Activated naive CD4-positive, alpha-beta T cell treated with anti-CD3 and anti-CD28 coated beads, Interleukin-2, amount 50 U/mL, for 24 hours (primary cell): ENCODE results near the gene FMNL2.

Source experiments
- H3K27ac Mint-ChIP-seq: one replicate; pipeline ENCODE4 v1.8.0; 2021; ENCODE audit warnings: mild to moderate bottlenecking, mixed read lengths
- H3K27me3 Mint-ChIP-seq: one replicate; pipeline ENCODE4 v1.8.0; 2021; ENCODE audit warnings: mixed read lengths
- H3K36me3 Mint-ChIP-seq: one replicate; pipeline ENCODE4 v1.8.0; 2021; ENCODE audit warnings: mixed read lengths
- H3K4me1 Mint-ChIP-seq: one replicate; pipeline ENCODE4 v1.8.0; 2021; ENCODE audit warnings: mixed read lengths
- H3K4me3 Mint-ChIP-seq: one replicate; pipeline ENCODE4 v1.8.0; 2021; ENCODE audit warnings: mild to moderate bottlenecking, mixed read lengths
- H3K9me3 Mint-ChIP-seq: one replicate; pipeline ENCODE4 v1.8.0; 2021; ENCODE audit warnings: mixed read lengths

Gene FMNL2

DNA sequence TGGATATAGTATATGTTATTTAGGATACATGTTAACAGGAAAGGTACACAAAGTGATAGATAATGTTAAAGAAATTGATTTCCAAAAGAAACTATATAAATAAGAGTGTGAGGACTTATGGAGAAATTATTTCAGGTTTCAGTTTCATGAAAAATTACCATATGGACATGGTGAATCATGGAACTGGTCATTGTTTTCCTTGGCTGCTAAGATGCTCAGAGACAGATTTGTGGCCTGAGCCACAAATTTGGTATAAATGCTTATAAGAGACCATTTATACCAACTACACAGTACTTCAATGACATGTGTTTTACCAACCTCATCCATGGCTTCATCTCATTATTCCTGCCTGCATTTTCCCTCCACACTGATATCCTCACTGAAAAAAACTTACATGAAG, 188.1 kb downstream of the FMNL2 start:
- H3K4me3 Mint-ChIP-seq, result no peak overlapping the region
- no peaks in the 10 kb centered on the region for H3K9me3 Mint-ChIP-seq
- H3K27me3 Mint-ChIP-seq, result peaks cover 6% of the 10 kb centered on the region
- H3K27ac Mint-ChIP-seq, result no peak overlapping the region
- H3K36me3 Mint-ChIP-seq, result no peaks in the 10 kb centered on the region
- no peaks in the 10 kb centered on the region for H3K4me1 Mint-ChIP-seq

DNA sequence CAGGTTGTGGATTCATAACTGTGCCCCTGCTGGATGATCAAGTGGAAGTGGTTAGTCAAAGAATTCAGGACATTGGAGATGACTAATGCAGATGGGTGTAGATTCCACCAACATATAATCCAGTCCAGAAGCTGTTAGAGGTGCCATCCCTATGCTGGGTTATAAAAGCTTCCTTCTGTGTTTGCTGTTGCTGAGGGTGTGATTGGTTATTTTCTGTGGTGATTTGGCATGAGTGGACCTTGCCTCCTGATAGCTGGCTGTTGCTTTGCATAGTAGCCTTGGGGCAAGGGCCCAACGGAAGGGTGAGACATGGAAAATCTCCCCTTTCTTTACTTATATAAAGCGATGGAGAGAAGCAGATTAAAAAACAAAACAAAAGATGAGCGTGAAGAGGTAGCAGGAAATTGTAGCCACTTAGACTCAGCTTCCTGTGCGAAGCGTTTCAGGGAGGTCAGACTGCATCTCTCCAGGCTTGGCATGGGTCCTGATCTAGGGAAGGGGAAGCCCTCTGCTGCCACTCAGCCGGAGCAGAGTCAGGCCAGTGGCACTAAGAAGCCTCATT, 190.4 kb downstream of the FMNL2 start:
- H3K27ac Mint-ChIP-seq, result no peak overlapping the region
- no peak overlapping the region for H3K4me3 Mint-ChIP-seq
- no peaks in the 10 kb centered on the region for H3K9me3 Mint-ChIP-seq

DNA sequence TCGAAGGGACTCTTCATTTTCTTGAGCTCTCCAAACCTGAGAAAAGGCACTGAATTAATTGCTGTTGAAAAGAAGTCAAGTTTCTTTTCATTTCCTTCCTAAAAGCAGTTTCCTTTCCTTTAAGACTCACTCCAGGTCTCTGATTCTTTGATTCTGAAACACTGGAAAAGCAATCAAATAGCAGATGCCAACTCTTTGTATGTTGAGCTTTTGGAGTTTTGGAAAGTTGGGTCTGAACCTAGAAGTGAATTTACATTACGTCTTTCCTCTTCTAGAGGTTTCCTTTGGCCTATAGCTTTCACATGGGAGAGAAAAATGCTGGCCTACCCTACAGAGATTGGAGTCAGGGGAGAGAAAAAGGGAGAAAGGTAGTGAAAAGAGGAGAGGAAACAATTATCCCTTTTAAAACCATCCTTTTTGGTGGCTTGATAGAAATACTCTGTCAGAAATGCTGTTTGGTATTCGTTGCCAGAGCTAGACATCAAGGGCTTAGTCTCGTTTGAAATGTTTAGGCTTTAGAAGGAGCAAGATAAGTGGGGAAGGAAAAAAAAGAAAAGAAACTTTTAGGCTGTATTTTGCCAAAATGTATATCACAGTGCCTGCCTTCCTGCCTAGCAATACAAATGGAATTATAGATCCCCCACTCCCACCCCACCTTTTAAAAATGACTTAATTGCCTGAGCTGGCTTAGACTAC, 194.6 kb downstream of the FMNL2 start:
- Mint-ChIP-seq H3K4me1 (no peaks in the 10 kb centered on the region), H3K4me3 (no peak overlapping the region), H3K27ac (no peak overlapping the region), H3K9me3 (no peaks in the 10 kb centered on the region), H3K36me3 (no peaks in the 10 kb centered on the region), H3K27me3 (peaks cover 8% of the 10 kb centered on the region)

More for the DNA sequence above, 190.4 kb downstream of the FMNL2 start:
- H3K36me3 Mint-ChIP-seq, result no peaks in the 10 kb centered on the region
- no peaks in the 10 kb centered on the region for H3K4me1 Mint-ChIP-seq
- peaks cover 5% of the 10 kb centered on the region for H3K27me3 Mint-ChIP-seq

DNA sequence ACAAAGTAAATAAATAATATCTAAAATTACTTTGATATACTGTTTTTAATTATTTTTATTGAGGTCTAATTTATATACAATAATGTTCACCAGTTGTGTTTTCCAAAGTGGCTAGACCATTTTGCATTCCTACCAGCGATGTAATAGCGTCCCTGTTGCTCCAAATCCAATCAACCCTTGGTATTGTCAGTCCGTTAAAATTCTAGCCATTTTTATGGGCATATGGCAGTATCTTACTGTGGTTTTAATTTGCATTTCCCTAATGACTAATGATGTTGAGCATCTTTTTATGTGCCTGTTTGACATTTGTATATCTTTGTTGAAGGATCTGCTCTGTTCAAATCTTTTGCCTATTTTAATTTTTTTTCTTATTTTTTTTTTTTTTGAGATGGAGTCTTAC, 197.3 kb downstream of the FMNL2 start:
- no peaks in the 10 kb centered on the region for H3K4me1 Mint-ChIP-seq
- no peaks in the 10 kb centered on the region for H3K9me3 Mint-ChIP-seq
- no peak overlapping the region for H3K4me3 Mint-ChIP-seq
- no peaks in the 10 kb centered on the region for H3K36me3 Mint-ChIP-seq
- peaks cover 15% of the 10 kb centered on the region for H3K27me3 Mint-ChIP-seq
- no peak overlapping the region for H3K27ac Mint-ChIP-seq

DNA sequence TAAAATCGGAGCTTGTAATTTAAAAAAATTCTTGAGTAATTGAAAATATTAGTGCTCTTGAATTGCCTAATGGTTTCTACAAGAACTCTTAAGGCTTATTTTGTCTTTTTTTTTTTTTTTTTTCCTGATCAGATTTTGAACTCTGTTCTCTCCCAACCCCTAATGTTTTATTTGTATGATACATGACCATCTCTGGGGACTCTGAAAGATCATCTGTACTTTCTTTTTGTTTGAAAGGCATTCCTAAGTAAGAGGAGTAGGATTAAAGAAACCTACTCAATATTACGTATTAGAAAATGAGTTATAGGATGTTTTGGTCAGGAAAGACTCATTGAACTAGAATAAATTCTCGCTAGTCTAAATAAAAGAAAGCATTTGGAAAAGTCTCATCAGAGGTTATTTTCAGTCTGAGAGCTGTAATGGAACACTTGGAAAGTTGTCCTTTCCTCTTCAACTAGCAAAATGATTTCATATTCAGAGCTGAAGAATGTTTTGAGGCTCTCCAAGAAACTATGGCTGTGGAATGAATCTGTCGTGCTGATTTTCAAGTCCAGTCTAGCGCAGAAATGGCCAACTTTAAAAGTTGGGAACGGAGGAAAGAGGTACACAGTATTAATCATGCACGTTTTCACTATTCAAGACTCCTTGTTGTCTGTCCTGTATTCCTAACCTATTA, 199.6 kb downstream of the FMNL2 start:
- no peaks in the 10 kb centered on the region for H3K4me1 Mint-ChIP-seq
- no peaks in the 10 kb centered on the region for H3K36me3 Mint-ChIP-seq
- peaks cover 18% of the 10 kb centered on the region for H3K27me3 Mint-ChIP-seq
- no peak overlapping the region for H3K4me3 Mint-ChIP-seq
- H3K9me3 Mint-ChIP-seq, result no peaks in the 10 kb centered on the region
- no peak overlapping the region for H3K27ac Mint-ChIP-seq

DNA sequence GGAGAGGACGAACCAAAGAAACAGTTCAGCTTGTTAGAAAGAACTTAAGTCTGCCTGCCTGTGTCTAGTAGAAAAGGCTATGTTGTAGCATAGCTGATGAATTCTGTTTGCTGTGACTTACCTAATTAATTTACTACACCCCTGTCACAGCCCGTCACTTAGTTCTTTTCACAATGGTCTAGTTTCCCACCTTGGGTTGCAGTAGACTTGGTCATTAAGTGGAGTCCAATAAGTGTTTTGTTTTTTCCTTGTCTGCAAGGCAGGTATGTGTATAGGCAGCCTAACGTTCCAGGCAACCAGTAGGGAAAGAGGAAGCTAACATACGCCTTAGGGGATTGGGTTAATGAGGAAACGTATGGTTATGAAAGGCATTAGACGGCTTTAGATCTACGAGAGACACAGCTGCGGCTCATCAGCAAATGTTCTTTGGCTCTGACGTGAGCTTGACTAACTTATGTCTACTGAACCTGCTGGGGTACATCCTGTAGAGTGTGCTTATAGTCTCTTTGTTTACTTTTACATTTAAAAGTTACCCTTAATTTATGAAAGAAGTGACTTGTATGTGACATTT, 202.2 kb downstream of the FMNL2 start:
- Mint-ChIP-seq H3K27ac (no peak overlapping the region), H3K36me3 (no peaks in the 10 kb centered on the region), H3K4me3 (no peak overlapping the region), H3K27me3 (peaks cover 18% of the 10 kb centered on the region), H3K4me1 (no peaks in the 10 kb centered on the region), H3K9me3 (no peaks in the 10 kb centered on the region)

DNA sequence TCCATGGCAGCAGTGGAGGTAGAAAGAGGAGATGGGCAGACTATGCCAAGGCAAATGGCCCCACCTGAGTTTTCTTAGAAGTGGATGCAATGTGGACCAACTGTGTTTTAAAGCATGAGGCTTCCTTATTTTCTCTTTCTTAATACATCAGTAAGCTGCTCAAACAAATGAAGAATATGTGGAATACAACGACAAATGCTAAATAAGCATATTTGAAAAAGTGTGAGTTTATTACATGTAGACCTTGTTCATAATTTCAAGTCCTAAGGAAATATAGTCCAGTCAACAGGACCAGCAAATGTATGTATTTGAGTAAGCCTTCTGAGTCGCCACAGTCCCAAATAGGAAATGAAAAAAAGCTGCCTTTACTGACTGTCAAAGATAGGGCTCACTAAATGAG, 204.4 kb downstream of the FMNL2 start:
- Mint-ChIP-seq H3K27ac (no peak overlapping the region), H3K27me3 (peaks cover 15% of the 10 kb centered on the region), H3K4me1 (no peaks in the 10 kb centered on the region), H3K9me3 (no peaks in the 10 kb centered on the region), H3K36me3 (no peaks in the 10 kb centered on the region), H3K4me3 (no peak overlapping the region)

DNA sequence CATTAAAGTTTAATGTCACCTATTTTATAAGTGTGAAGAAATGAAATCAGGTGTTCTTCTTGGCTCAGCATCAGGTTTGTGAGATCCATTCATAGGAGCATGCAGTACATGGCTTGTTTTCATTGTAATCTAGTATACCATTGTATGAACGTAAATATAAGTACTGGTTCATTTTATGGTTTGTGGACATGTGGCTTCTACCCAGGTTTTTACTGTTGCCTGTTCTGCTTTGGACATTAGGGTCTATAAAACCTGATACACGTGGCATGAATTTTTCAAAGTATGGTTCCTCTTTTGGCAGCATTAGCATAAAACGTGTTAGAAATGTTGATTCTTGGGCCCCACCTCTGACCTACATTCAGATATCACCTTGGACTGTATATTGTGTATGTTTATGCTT, 206.7 kb downstream of the FMNL2 start:
- no peaks in the 10 kb centered on the region for H3K4me1 Mint-ChIP-seq
- H3K27ac Mint-ChIP-seq, result no peak overlapping the region
- peaks cover 6% of the 10 kb centered on the region for H3K27me3 Mint-ChIP-seq
- H3K9me3 Mint-ChIP-seq, result no peaks in the 10 kb centered on the region
- no peak overlapping the region for H3K4me3 Mint-ChIP-seq
- no peaks in the 10 kb centered on the region for H3K36me3 Mint-ChIP-seq

DNA sequence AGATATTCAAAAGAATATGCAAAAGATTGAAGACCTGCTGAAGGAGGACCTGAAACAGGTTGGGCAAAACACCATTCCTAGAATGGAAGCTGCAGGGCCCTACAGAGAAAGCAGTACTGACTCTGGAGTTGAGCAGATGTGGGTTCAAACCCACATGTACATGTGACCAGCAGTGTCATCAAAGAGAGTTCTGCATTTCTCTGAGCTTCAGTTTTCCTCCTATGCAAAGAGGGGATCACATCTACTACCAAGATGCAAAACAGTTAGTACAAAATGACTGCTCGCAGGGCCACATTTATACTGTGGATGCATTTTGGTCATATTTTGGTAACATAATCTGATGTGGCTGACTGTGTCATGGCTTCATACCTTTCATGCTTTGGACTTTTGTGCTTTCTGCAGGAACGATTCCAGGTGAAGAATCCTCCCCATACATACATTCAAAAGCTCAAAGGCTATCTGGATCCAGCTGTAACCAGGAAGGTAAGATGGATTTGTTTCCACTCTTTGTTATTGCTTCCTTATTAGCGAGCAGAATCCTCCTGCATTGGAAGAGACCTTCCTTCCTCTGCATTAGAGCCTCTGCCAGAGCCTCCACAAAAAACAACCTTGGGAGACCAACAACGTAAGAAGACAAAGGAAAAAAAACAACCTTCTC, 207.5 kb downstream of the FMNL2 start:
- Mint-ChIP-seq H3K4me1 (no peaks in the 10 kb centered on the region), H3K27me3 (peaks cover 4% of the 10 kb centered on the region), H3K9me3 (no peaks in the 10 kb centered on the region), H3K36me3 (no peaks in the 10 kb centered on the region), H3K4me3 (no peak overlapping the region), H3K27ac (no peak overlapping the region)

DNA sequence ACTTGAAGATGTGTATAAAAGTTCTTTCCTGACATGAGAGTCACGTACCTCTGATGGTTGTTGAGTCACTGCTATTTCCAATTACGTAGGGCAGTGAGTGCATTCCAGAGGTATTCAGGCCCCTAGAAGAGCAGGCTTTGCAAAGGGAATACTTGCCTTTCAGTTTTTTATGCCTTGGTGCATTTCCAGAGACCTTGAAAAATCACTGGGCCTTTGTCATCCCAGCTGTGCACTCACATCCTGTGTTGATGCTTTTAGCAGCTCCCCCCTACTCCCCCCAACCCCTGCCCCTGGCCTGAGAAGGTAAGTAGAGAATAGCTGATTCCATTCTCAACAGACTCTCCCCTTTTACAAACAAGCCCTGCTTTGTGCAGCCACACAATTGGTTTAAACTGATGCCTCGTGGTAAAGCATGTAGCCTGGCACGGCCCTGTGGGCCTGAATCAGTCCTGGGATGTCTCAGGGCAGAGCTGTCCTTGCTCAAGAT, 208.1 kb downstream of the FMNL2 start:
- no peaks in the 10 kb centered on the region for H3K36me3 Mint-ChIP-seq
- no peaks in the 10 kb centered on the region for H3K9me3 Mint-ChIP-seq
- H3K27ac Mint-ChIP-seq, result no peak overlapping the region
- H3K4me1 Mint-ChIP-seq, result no peaks in the 10 kb centered on the region
- H3K27me3 Mint-ChIP-seq, result no peaks in the 10 kb centered on the region
- H3K4me3 Mint-ChIP-seq, result no peak overlapping the region

DNA sequence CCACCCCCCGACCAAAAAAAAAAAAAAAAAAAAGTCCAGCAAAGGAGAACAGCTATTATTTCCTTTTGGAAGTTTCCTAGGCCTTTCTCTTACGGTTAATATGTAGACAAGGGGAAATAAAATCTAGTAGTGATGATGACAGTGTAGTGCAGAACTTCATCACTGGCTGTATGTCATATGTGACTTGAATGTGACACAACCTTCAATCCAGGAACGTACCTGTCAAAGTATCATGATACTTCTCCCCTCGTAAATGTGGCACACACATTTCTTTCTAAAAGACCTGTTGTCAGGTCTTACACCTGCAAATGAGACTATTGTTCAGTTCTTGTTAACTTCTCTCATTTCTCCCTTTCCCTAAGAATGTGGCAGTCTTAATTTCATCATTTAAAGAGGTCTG, 208.7 kb downstream of the FMNL2 start:
- H3K27me3 Mint-ChIP-seq, result no peaks in the 10 kb centered on the region
- no peaks in the 10 kb centered on the region for H3K36me3 Mint-ChIP-seq
- no peak overlapping the region for H3K4me3 Mint-ChIP-seq
- H3K27ac Mint-ChIP-seq, result no peak overlapping the region
- H3K9me3 Mint-ChIP-seq, result no peaks in the 10 kb centered on the region
- no peaks in the 10 kb centered on the region for H3K4me1 Mint-ChIP-seq

DNA sequence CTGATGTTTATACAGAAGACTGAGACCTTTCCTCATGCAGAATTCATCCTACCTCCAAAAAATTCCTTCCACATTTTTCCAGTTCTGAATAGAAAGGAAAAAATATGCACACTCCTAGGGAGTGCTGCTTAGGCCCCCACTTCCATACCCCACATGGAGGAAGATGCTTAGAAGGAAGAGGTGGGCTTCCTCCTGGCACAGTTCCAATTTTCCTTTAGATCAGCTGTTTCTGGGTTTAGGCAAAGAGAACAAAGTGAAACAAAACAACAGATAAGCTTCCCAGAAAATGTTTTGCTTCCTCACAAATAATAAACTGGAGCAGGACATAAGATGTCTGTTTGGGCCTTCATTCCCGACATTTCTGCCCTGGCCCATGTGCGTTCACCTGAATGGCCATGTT, 209.7 kb downstream of the FMNL2 start:
- Mint-ChIP-seq H3K36me3 (no peaks in the 10 kb centered on the region), H3K27me3 (no peaks in the 10 kb centered on the region), H3K27ac (no peak overlapping the region), H3K9me3 (no peaks in the 10 kb centered on the region), H3K4me3 (no peak overlapping the region), H3K4me1 (no peaks in the 10 kb centered on the region)

DNA sequence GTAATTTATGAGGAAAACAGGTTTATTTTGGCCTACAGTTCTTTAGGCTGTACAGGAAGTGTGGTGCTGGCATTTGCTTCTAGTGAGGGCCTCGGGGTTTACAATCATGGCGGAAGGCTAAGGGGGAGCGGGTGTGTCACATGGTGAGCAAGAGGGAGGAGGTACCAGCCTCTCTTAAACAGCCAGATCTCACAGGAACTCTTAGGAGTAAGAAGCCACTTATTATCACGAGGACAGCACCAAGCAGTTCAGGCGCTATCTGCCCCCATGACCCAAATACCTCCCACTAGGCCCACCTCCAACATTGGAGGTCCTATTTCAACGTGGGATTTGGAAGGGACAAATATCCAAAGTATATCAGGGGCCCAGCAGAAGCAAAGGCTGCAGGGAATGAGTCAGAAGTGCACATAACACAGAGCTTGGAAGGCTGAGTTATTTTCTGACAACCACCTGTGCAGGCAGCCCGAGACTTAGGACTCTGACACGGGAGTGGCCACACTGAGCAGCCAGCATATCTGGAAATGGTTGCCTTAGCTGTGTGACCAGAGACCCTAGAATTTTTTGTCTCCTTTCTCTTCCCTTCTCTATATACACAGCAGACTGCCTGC, 211.4 kb downstream of the FMNL2 start:
- H3K4me3 Mint-ChIP-seq, result no peak overlapping the region
- H3K36me3 Mint-ChIP-seq, result no peaks in the 10 kb centered on the region
- no peak overlapping the region for H3K27ac Mint-ChIP-seq
- H3K9me3 Mint-ChIP-seq, result no peaks in the 10 kb centered on the region
- no peaks in the 10 kb centered on the region for H3K4me1 Mint-ChIP-seq
- H3K27me3 Mint-ChIP-seq, result no peaks in the 10 kb centered on the region

DNA sequence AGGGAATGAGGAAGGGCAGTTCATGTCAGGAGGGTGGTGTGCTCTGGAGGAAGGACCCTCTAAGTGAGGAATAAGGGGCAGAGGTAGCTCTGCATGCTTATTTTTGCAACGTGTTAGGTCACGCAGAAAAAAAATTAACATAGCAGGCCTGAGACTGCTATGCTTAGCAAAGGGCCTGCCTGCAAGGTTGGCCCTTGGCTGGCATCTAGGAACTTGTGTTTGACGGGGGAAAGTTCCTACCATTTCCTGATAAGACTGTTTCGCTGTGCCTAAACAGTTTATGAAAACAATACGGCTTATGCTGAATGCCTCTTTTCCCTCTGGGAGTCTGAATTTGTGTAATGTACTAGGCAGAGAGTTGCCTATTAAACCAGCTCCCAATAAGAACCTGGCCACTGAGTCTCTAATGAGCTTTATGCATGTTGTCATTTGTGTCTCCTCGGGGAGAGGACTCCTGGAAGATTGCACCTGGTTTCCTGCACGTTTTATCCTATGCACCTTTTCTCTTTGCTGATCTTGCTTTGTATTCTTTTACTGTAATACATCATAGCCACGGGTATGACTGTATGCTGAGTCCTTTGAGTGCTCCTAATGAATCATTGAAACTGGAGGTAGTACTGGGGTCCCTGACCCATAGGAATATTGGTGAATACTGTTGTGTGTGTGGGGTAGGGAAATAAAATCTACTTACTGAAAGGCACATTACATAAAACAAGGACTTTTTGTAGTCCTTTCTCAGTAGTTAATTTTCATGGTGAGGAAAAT, 213.3 kb downstream of the FMNL2 start:
- no peaks in the 10 kb centered on the region for H3K9me3 Mint-ChIP-seq
- no peak overlapping the region for H3K27ac Mint-ChIP-seq
- H3K27me3 Mint-ChIP-seq, result no peaks in the 10 kb centered on the region
- no peaks in the 10 kb centered on the region for H3K4me1 Mint-ChIP-seq
- H3K36me3 Mint-ChIP-seq, result no peaks in the 10 kb centered on the region
- no peak overlapping the region for H3K4me3 Mint-ChIP-seq

DNA sequence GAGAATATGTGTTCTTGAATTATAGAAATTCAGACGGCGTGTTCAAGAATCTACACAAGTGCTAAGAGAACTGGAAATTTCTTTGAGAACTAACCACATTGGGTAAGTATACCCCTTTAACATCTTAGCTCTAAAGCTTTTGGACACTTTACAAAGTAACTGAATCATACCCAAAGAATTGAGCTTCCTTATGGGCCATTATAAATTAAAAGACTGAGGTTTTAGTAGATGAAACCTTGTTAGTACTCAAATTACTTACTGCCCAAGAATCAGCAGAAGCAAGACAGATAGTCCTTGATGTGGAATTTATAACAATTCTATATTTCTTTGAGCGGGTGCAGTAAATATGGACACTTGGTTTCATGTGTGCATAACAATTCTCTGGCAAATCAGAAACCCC, 214.0 kb downstream of the FMNL2 start:
- Mint-ChIP-seq H3K4me3 (no peak overlapping the region), H3K4me1 (no peaks in the 10 kb centered on the region), H3K27ac (no peak overlapping the region), H3K9me3 (no peaks in the 10 kb centered on the region), H3K27me3 (peaks cover 1% of the 10 kb centered on the region), H3K36me3 (no peaks in the 10 kb centered on the region)
